Liver (tissue), 9 donors: Measurements from ENCODE around the gene FERMT1. TPM values are rescaled to one million over a fixed set of nuclear protein-coding genes. Genes with fewer than 3 reads are reported as not detected.

Experiments used
- DNase-seq: peaks from one replicate; pipeline ENCODE4 v3.0.0-alpha.2; 2017; ENCODE audit warnings: low spot score
- H3K27ac ChIP-seq, 2 donors: one replicate each; pipeline ENCODE4 v1.7.0; 2013; ENCODE audit warnings: inconsistent platforms in 2 of 2, low read length in 2 of 2, control low read depth in 1 of 2, low read depth in 1 of 2, mild to moderate bottlenecking in 1 of 2
- H3K27me3 ChIP-seq, 4 donors: one replicate each; pipeline versions ENCODE4 v1.6.1 to v1.7.0; 2013; ENCODE audit warnings: low read length in 3 of 4, inconsistent platforms in 1 of 4, mild to moderate bottlenecking in 1 of 4, moderate library complexity in 1 of 4; ENCODE audit not compliant: control insufficient read depth in 4 of 4, insufficient read depth in 4 of 4
- H3K36me3 ChIP-seq, 4 donors: one replicate each; pipeline versions ENCODE4 v1.6.1 to v1.7.0; 2013; ENCODE audit warnings: low read length in 3 of 4, mild to moderate bottlenecking in 3 of 4, low read depth in 1 of 4, moderate library complexity in 1 of 4; ENCODE audit not compliant: control insufficient read depth in 4 of 4, insufficient read depth in 3 of 4
- H3K4me1 ChIP-seq, 4 donors: one replicate each; pipeline versions ENCODE4 v1.6.1 to v1.7.0; 2013; ENCODE audit warnings: low read length in 3 of 4, mild to moderate bottlenecking in 3 of 4, moderate library complexity in 1 of 4; ENCODE audit not compliant: control insufficient read depth in 4 of 4, insufficient read depth in 4 of 4
- H3K4me3 ChIP-seq, 3 donors: one replicate each; pipeline versions ENCODE4 v1.6.1 to v1.7.0; 2013; ENCODE audit warnings: low read length in 3 of 3, control low read depth in 1 of 3, low read depth in 1 of 3, mild to moderate bottlenecking in 1 of 3
- H3K9ac ChIP-seq, 2 donors: one replicate each; pipeline ENCODE4 v1.7.0; 2013; ENCODE audit warnings: low read length in 2 of 2, mild to moderate bottlenecking in 2 of 2, moderate library complexity in 2 of 2, control low read depth in 1 of 2, low read depth in 1 of 2
- H3K9me3 ChIP-seq, 4 donors: one replicate each; pipeline versions ENCODE4 v1.6.1 to v1.7.0; 2013; ENCODE audit warnings: low read length in 3 of 4; ENCODE audit not compliant: control insufficient read depth in 4 of 4
- ATF3 ChIP-seq: IDR thresholded peaks from 2 replicates; pipeline ENCODE4 v1.6.1; 2016; ENCODE audit warnings: antibody characterized with exemption
- CTCF ChIP-seq: fragments of 150-350 bp; IDR thresholded peaks from 2 replicates; pipeline ENCODE4 v1.5.1; 2017; ENCODE audit warnings: improper control_type of control experiment, low read depth, low read length; ENCODE audit not compliant: missing input control
- EGR1 ChIP-seq, 2 donors: IDR thresholded peaks; 2 replicates each; pipeline ENCODE4 v1.6.1; 2016 to 2018; ENCODE audit warnings: antibody characterized with exemption in 2 of 2, low read depth in 2 of 2
- FOXA1 ChIP-seq: IDR thresholded peaks from 2 replicates; pipeline ENCODE4 v1.6.1; 2016; ENCODE audit warnings: antibody characterized with exemption
- FOXA2 ChIP-seq: IDR thresholded peaks from 2 replicates; pipeline ENCODE4 v1.6.1; 2016; ENCODE audit warnings: antibody characterized with exemption
- GABPA ChIP-seq, 2 donors: IDR thresholded peaks in 1 of 2; conservative IDR thresholded peaks in 1 of 2; 2 replicates each; pipeline ENCODE4 v1.6.1; 2016; ENCODE audit warnings: antibody characterized with exemption in 2 of 2, mild to moderate bottlenecking in 1 of 2, moderate library complexity in 1 of 2
- HNF4A ChIP-seq, 2 donors: conservative IDR thresholded peaks; 2 replicates each; pipeline ENCODE4 v1.6.1; 2016; ENCODE audit warnings: antibody characterized with exemption in 2 of 2, mild to moderate bottlenecking in 2 of 2
- HNF4G ChIP-seq: IDR thresholded peaks from 2 replicates; pipeline ENCODE4 v1.6.1; 2016; ENCODE audit warnings: antibody characterized with exemption
- JUND ChIP-seq, 2 donors: IDR thresholded peaks; 2 replicates each; pipeline ENCODE4 v1.6.1; 2016; ENCODE audit warnings: antibody characterized with exemption in 2 of 2
- MAX ChIP-seq: IDR thresholded peaks from 2 replicates; pipeline ENCODE4 v1.6.1; 2016; ENCODE audit warnings: antibody characterized with exemption
- NR2F2 ChIP-seq: IDR thresholded peaks from 2 replicates; pipeline ENCODE4 v1.6.1; 2016; ENCODE audit warnings: antibody characterized with exemption
- RAD21 ChIP-seq, 2 donors: IDR thresholded peaks; 2 replicates each; pipeline ENCODE4 v1.6.1; 2016; ENCODE audit warnings: antibody characterized with exemption in 2 of 2, mild to moderate bottlenecking in 2 of 2
- REST ChIP-seq: IDR thresholded peaks from 2 replicates; pipeline ENCODE4 v1.6.1; 2016; ENCODE audit warnings: antibody characterized with exemption, mild to moderate bottlenecking
- RXRA ChIP-seq, 2 donors: IDR thresholded peaks; 2 replicates each; pipeline ENCODE4 v1.6.1; 2017 to 2018; ENCODE audit warnings: antibody characterized with exemption in 2 of 2, mild to moderate bottlenecking in 1 of 2
- SP1 ChIP-seq: IDR thresholded peaks from 2 replicates; pipeline ENCODE4 v1.6.1; 2018; ENCODE audit warnings: antibody characterized with exemption, mild to moderate bottlenecking
- TAF1 ChIP-seq: conservative IDR thresholded peaks from 2 replicates; pipeline ENCODE4 v1.6.1; 2016; ENCODE audit warnings: antibody characterized with exemption, mild to moderate bottlenecking
- YY1 ChIP-seq: IDR thresholded peaks from 2 replicates; pipeline ENCODE4 v1.6.1; 2016; ENCODE audit warnings: antibody characterized with exemption, mild to moderate bottlenecking
- ZBTB33 ChIP-seq: IDR thresholded peaks from 2 replicates; pipeline ENCODE4 v1.6.1; 2016; ENCODE audit warnings: antibody characterized with exemption
- polyA plus RNA-seq, 2 donors: library from polyadenylated mRNA; stranded (reverse) in 1 of 2; unstranded in 1 of 2; fragments of 200-250 nt in 1 of 2; fragments of >200 nt in 1 of 2; fragmentation: Nextera tagmentation in 1 of 2; extraction: Ambion mirVana in 1 of 2; gene quantifications; one replicate each; pipeline versions ENCODE4 v1.2.1 to v1.2.3, GENCODE V29; 2013 to 2015
- total RNA-seq, 2 donors: library from RNA; depleted of rRNA; stranded (reverse); fragments of >200 nt; gene quantifications; one replicate each; pipeline ENCODE4 v1.2.3, GENCODE V29; 2014
- donor health status: healthy.
- donor health status: healthy.
- donor health status: healthy.
- donor health status: healthy.
- donor health status: healthy.

Gene FERMT1
- total and polyA plus RNA-seq, 4 donors: 0.11 to 0.42 (median 0.21) TPM

GRCh38 chr20:6028818-6029217 lies 94.0 kb downstream of the FERMT1 start:
- no peaks in the 10 kb centered on the region for H3K27me3 ChIP-seq

More at GRCh38 chr20:6028818-6029217, 94.0 kb downstream of the FERMT1 start:
- Histone ChIP-seq H3K27ac (no peak overlapping the region), H3K36me3 (peaks cover 5 to 38% (median 25%) of the 10 kb centered on the region in 4 donors), H3K9me3 (no peaks in the 10 kb centered on the region), H3K9ac (no peak overlapping the region), H3K4me1 (peaks cover 0 to 8% (median 1%) of the 10 kb centered on the region in 4 donors), H3K4me3 (no peak overlapping the region)
- TF ChIP-seq ATF3 (no peak), REST (no peak), EGR1 (IDR thresholded peaks at IDR 0.05; ENCODE audit: low read depth in 2 of 2) (no peak), TAF1 (no peak), YY1 (no peak), NR2F2 (no peak), JUND (IDR thresholded peaks at IDR 0.05) (no peak), FOXA2 (no peak), RAD21 (IDR thresholded peaks at IDR 0.05) (no peak), GABPA (IDR thresholded peaks at IDR 0.05 in 1 of 2, conservative IDR thresholded peaks at IDR 0.05 in 1 of 2) (no peak), SP1 (no peak), RXRA (IDR thresholded peaks at IDR 0.05) (no peak), ZBTB33 (no peak), FOXA1 (no peak), MAX (no peak), HNF4G (no peak), CTCF (no peak), HNF4A (conservative IDR thresholded peaks at IDR 0.05) (no peak)
- no peak for DNase-seq
